HFF-Myc (cell line): ENCODE results near the gene GPR183.

Experiments
- DNase-seq: peaks from one replicate; pipeline ENCODE4 v3.0.0-alpha.2; 2011; ENCODE audit warnings: low read depth; ENCODE audit errors: extremely low read depth
- H3K4me3 ChIP-seq: replicated peaks from 2 replicates; pipeline ENCODE4 v1.5.1; 2011; ENCODE audit warnings: low read depth, mild to moderate bottlenecking, control low read depth, low read length
- CTCF ChIP-seq: IDR thresholded peaks from 2 replicates; pipeline ENCODE4 v1.5.1; 2012; ENCODE audit warnings: mild to moderate bottlenecking, low read depth, low read length, control low read depth; ENCODE audit errors: missing control alignments

Gene GPR183

GRCh38 chr13:99303863-99304521 lies 3.2 kb downstream of the GPR183 start:
- no peak for DNase-seq
- TF ChIP-seq CTCF = no peak
- no peak overlapping the region for H3K4me3 ChIP-seq

GRCh38 chr13:99302637-99303505 lies 4.3 kb downstream of the GPR183 start:
- no peak for TF ChIP-seq CTCF
- no peak overlapping the region for H3K4me3 ChIP-seq
- DNase-seq = no peak

- no peak overlapping the region for H3K4me3 ChIP-seq
- TF ChIP-seq CTCF = no peak
- DNase-seq = no peak
These were observed 5.1 kb downstream of the GPR183 start for GRCh38 chr13:99301913-99302636.

- H3K4me3 ChIP-seq = no peak overlapping the region
- no peak for DNase-seq
- TF ChIP-seq CTCF = no peak
These were observed 6.0 kb downstream of the GPR183 start for GRCh38 chr13:99301056-99301838.

- no peak for DNase-seq
- TF ChIP-seq CTCF = no peak
- H3K4me3 ChIP-seq = no peak overlapping the region
These were observed 7.3 kb downstream of the GPR183 start for GRCh38 chr13:99299920-99300341.

GRCh38 chr13:99299256-99299919 lies 7.8 kb downstream of the GPR183 start:
- DNase-seq = no peak
- TF ChIP-seq CTCF = no peak
- H3K4me3 ChIP-seq = no peak overlapping the region
